Measurements from ENCODE around the gene KIF26B.

Gene KIF26B

GRCh38 chr1:245363461-245364200 is 208.8 kb downstream of the KIF26B start:
- no peak for DNase-seq

GRCh38 chr1:245365095-245366020 is 210.6 kb downstream of the KIF26B start:
- no peak for DNase-seq

- no peak for DNase-seq
Measured at GRCh38 chr1:245366886-245367285, 212.1 kb downstream of the KIF26B start.

GRCh38 chr1:245370175-245370825 is 215.5 kb downstream of the KIF26B start:
- DNase-seq = no peak

GRCh38 chr1:245370905-245371581 is 216.3 kb downstream of the KIF26B start:
- no peak for DNase-seq

GRCh38 chr1:245373131-245373530 is 218.3 kb downstream of the KIF26B start:
- no peak for DNase-seq

GRCh38 chr1:245375789-245376460 is 221.1 kb downstream of the KIF26B start:
- no peak for DNase-seq

- DNase-seq = no peak
Measured at GRCh38 chr1:245377854-245378253, 223.1 kb downstream of the KIF26B start.

- DNase-seq = no peak
Measured at GRCh38 chr1:245378311-245378722, 223.5 kb downstream of the KIF26B start.

- DNase-seq = no peak
Measured at GRCh38 chr1:245378745-245379144, 224.0 kb downstream of the KIF26B start.

- no peak for DNase-seq
Measured at GRCh38 chr1:245380790-245381535, 226.2 kb downstream of the KIF26B start.

GRCh38 chr1:245382981-245383380 is 228.2 kb downstream of the KIF26B start:
- DNase-seq = no peak

GRCh38 chr1:245383396-245384330 is 228.9 kb downstream of the KIF26B start:
- no peak for DNase-seq

- no peak for DNase-seq
Measured at GRCh38 chr1:245386297-245386971, 231.6 kb downstream of the KIF26B start.

GRCh38 chr1:245388687-245389086 is 233.9 kb downstream of the KIF26B start:
- no peak for DNase-seq

GRCh38 chr1:245389873-245390272 is 235.1 kb downstream of the KIF26B start:
- no peak for DNase-seq

GRCh38 chr1:245390975-245391374 is 236.2 kb downstream of the KIF26B start:
- no peak for DNase-seq

GRCh38 chr1:245393694-245394093 is 238.9 kb downstream of the KIF26B start:
- no peak for DNase-seq

- no peak for DNase-seq
Measured at GRCh38 chr1:245395680-245396079, 240.9 kb downstream of the KIF26B start.

- DNase-seq = no peak
Measured at GRCh38 chr1:245396615-245397014, 241.8 kb downstream of the KIF26B start.
